ENCODE measurements around the gene MAFF.

MAFF gene

DNA sequence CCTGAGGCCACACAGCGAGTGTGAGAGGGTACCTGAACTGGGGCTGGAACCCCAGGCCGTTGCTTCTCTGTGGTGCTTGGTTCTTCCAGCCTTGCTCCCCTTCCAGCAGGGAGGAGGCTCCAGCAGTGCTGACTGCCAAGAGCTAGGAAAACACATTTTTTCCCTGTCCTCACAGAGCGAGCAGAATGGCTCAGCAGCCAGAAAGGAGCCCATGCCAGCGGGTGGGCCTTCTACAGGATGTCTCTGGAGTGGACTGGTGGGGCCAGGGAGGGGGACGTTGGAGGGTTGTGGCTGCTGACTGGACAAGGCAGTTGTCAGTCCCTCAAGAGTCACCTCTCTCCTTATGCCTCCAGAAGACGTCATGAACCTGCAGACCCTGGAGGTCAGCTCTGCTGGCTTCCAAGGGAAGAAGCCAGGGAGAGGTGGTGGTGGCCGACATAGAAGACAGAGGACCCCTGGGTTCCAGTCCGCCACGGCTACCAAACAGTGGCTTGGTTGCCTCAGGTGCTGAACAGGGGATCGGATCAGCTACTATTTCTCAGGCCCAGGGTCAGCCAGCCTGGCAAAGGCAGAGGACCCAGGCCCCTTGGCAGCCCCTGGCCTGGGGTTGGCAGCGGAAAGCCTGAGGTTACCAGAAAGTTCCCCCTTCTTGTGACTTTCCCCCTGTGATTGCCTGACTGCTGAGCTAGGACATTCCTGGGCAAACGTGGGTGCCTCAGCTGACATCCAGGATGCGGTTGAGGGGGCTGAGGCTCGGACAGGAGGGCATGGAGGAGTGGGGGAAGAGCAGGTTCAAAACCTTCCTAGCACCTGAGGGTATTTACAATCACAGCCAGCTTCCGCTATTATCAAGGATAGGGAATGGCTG is 3.7 kb downstream of the MAFF start:
- no peak for DNase-seq

GRCh38 chr22:38207898-38208432 is 6.2 kb downstream of the MAFF start:
- DNase-seq = no peak

DNA sequence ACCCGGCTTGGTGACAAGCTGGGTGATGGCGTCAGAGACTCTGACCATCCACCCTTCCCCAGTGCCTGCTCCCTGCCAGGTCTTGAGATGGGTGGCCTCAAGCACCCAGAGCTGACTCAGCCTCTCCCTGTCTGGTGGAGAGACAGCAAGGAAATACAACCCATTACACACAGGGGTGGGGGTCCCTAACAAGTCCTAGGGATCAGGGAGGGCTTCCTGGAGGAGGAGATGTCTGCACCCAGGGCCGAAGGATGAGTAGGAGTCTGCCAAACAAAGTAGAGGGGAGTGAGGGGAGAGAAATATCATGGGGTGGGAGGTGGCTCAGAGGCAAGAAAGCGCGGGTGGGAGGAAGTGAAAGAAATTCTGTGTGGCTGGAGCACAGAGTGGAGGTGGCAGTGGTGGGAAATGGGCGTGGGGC is 6.8 kb downstream of the MAFF start:
- no peak for DNase-seq

DNA sequence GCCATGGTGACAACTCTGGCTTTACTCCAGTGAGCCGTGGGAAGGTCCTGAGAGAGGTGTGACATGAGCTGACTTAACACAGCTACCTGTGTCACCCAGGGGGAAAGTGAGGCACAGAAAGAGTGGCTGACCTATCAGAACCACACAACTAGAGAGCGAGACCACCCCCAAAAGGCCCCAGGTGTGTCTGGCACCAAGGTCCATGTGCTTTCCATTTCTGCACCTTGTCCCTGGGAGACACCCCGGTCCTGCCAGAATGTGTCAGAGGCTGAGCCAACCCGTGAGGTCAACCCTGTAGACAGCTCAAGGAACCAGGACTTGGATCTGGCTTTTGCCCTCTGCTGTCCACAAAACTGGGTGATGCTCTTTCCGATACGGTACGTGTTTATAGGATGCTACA is 9.8 kb downstream of the MAFF start:
- DNase-seq = no peak

DNA sequence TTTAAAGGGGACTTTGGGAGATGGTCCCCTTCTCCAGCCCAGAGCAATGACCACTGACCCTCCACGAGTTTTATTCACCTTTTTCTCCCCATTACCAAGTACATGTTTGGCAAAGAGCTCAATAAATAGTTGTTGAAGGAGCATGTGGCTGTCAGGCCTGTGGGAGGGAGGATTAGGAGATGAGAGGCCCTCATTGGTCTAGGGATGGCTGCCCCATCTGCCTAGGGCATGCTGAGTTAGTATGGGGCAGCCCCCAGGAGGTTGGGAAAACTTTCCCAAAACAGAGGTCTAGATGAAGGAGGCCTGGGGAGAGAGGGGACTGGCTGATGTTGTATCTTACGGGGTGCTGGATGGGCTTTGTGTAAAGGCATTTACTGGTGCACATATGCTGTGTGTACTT is 10.6 kb downstream of the MAFF start:
- no peak for DNase-seq

DNA sequence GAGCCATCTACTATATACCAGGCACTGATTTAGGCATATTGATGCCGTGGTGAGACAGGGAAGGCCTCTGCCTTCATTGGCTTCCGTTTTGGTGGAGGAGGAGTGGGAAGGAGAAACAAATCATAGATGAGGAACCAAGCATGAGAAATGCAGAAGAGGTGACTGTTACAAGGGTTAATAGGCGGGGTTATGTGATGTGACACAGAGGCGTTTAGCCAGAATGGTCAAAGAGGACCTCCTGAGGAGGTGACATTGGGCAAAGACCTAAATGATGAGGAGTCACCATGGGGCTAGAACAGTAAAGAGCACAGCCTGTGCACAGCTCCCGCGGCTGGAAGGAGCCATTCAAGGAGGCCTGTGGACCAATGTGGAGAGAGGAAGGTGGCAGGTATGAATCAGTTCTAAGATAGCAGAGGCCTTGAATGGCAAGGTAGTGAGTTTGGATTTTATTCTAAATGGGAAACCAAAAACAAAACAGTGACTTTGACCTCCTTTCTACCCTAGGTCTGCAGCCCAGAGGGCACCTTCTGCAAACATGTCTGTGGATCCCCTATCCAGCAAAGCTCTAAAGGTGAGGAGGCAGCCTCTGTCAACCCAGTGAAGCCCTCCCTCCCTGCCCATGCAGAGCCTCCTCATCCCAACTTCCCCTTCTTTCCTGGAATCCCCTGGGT is 11.7 kb downstream of the MAFF start:
- DNase-seq = no peak

DNA sequence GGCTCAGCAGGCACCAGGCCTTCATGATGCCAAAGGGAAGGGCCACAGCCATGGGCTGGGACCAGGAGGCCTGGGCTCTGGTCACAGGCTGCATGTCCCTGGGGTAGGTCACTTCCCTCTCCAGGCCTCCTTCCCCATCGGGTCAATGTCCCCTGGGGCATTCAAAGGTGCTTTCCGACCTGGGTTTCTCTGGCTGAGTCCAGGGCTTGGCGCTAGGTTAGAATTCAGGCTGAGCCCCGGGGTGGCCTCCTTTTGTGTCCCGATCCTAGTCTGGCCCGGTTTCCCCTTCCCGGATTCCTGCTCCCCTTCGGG is 12.2 kb downstream of the MAFF start:
- no peak for DNase-seq

DNA sequence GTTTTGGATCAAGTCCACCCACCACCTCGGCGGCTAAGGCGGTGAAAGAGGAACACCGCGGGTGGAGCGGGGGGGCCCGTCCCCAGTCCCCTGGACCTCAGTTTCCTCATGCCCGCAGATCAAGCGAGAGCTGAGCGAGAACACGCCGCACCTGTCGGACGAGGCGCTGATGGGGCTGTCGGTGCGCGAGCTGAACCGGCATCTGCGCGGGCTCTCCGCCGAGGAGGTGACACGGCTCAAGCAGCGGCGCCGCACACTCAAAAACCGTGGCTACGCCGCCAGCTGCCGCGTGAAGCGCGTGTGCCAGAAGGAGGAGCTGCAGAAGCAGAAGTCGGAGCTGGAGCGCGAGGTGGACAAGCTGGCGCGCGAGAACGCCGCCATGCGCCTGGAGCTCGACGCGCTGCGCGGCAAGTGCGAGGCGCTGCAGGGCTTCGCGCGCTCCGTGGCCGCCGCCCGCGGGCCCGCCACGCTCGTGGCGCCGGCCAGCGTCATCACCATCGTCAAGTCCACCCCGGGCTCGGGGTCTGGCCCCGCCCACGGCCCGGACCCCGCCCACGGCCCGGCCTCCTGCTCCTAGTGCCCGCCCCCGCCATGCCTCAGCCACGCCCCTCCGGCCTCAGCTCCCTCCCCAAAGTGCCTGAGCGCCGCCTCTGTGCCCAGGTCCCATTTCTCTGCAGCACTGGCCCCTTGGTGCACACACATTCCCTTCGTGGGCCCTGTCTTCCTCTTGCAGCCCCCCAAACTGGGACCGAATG is 12.7 kb downstream of the MAFF start:
- DNase-seq = no peak

GRCh38 chr22:38215156-38216038 is 13.6 kb downstream of the MAFF start:
- no peak for DNase-seq

- no peak for DNase-seq
Measured at GRCh38 chr22:38218661-38219622, 17.1 kb downstream of the MAFF start.

- no peak for DNase-seq
Measured at GRCh38 chr22:38219632-38220031, 17.8 kb downstream of the MAFF start.

DNA sequence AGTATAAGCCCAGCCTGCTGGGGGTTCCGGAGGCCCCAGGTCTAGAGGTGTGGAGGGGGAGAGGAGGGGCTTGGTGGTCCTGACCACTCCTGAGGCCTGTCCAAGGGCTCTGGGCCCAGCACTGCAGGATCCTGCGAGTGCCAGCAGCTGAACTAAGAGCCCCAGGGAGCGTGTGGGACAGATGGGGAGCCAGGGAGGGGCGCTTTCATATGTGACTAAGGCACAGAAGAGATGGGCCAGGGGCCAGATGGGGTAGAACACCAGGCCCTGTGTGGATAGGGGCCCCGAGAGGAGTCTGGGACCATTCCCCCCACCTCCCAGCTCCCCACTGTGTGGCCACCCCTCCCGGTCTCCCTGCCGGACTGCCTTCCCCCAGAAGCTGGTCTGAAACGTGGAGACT is 18.4 kb downstream of the MAFF start:
- DNase-seq = no peak

- no peak for DNase-seq
Measured at GRCh38 chr22:38220653-38221386, 19.0 kb downstream of the MAFF start.

- DNase-seq = no peak
Measured at GRCh38 chr22:38221407-38221806, 19.6 kb downstream of the MAFF start.

DNA sequence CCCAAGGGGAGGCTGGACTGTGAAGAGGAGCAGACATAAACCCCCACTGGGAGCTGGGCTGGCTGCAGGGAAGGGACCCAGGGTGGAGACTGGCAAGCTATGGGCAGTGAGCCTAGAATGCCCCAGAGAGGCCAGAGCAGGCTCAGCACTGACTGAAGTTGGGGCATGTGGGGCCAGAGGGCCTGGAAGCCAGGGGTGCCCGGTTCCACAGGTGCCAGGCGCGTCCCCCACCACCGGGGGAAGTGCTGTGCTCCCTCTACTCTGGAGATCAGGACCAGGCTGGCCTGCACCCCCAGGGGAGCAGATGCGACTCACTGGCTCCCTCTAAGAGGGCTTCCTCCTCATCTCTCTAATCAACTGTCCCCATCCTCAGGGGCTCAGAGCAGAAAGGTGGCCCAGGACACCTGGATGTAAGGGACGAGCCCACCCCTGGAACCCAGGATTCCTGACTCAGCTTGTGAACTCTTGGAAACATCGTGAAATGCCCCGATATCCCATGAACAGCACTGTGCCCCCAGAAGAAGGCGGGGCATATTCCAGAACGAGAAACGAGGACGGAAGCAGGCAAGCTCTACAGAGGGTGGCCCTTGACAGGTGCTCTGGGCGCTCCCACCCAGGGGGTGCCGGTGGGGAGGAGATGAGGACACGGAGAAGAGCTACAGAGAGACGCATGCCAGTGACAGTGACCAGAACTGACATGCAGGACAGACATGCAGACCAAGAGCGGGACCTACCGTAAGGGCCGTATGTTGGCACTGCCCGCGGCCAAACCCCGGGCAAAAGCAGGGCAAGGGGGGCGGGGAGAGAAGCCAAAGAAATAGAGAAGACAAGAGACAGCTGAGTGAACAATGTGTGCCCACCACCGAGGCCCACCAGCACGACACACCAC is 20.4 kb downstream of the MAFF start:
- no peak for DNase-seq

DNA sequence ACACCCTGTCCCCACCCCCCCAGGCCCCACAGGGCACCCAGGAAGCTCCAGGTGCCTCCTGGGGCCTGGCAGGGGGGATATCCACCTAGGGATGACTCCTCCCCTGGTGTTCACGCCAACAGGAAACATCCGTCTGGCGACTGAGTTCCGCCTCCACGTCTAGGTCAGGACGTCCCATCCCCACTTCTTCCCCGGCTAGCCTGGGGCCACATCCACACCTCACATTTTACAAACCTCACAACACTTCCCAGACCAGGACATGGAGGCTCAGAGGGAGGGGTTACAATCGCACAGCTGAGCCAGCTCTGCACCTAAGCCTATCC is 21.0 kb downstream of the MAFF start:
- no peak for DNase-seq

DNA sequence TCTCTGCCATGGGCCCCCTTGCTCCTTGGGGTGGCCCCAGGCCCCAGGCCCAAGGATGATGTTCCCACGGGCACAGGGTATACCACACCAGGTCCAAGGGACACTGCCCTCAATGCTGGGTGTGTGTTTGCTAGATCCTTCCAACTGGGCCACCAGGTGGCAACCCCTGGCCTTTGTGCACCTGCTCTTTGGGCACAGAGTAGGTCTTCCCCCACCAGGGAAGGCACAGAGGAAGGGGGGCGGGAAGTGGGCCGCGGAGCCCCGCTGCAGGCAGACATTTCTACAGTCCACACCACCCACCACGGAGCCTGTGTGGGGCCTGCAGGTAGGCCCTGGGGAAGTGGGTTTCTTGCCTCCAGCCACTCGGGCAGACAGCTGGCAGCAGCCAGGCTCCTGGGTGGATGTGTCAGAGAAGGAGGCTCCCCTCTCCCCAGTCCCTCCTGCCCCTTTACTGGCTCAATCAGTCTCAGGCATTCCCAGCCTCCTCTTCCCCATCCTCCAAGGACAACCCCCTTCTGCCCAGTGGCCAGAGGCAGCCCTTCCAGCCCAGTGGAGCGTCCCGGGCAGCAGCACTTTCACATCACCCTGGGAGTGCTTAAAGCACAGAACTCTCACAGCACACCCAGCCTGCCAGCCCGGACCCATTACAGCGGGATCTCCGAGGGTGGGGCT is 21.6 kb downstream of the MAFF start:
- no peak for DNase-seq

- no peak for DNase-seq
Measured at GRCh38 chr22:38226853-38227649, 25.3 kb downstream of the MAFF start.
